Endothelial cell (in vitro differentiated cells): ENCODE data around the gene AMELX. TPM values are rescaled to one million over a fixed set of nuclear protein-coding genes. Genes with fewer than 3 reads are reported as not detected.

ENCODE experiments used
- DNase-seq: peaks from one replicate; pipeline ENCODE4 v3.0.0; 2021; ENCODE audit warnings: low spot score
- H3K27ac Mint-ChIP-seq: one replicate; pipeline ENCODE4 v1.8.0; 2021; ENCODE audit warnings: mixed read lengths, inconsistent platforms; ENCODE audit not compliant: unreplicated experiment
- H3K27me3 Mint-ChIP-seq: one replicate; pipeline ENCODE4 v1.8.0; 2021; ENCODE audit warnings: mild to moderate bottlenecking, moderate library complexity, mixed read lengths, inconsistent platforms; ENCODE audit not compliant: unreplicated experiment
- H3K36me3 Mint-ChIP-seq: one replicate; pipeline ENCODE4 v1.8.0; 2021; ENCODE audit warnings: mild to moderate bottlenecking, low read depth, mixed read lengths, inconsistent platforms; ENCODE audit not compliant: unreplicated experiment
- H3K4me1 Mint-ChIP-seq: one replicate; pipeline ENCODE4 v1.8.0; 2021; ENCODE audit warnings: mild to moderate bottlenecking, mixed read lengths, inconsistent platforms; ENCODE audit not compliant: unreplicated experiment
- H3K4me3 Mint-ChIP-seq: one replicate; pipeline ENCODE4 v1.8.0; 2021; ENCODE audit warnings: mild to moderate bottlenecking, mixed read lengths, inconsistent platforms; ENCODE audit not compliant: unreplicated experiment
- H3K9me3 Mint-ChIP-seq: one replicate; pipeline ENCODE4 v1.8.0; 2021; ENCODE audit warnings: mixed read lengths, inconsistent platforms; ENCODE audit not compliant: unreplicated experiment
- total RNA-seq: library from RNA; stranded (reverse); fragmentation: NEBNext Ultra II Directional; extraction: Animal tissue kit (Norgen Biotek cat#: 25700); gene quantifications from one replicate; pipeline ENCODE4 v1.2.1, GENCODE V29; 2021; ENCODE audit not compliant: unreplicated experiment
- TF ChIP-seq, protein P1 (sequence below): fragments of 200-600 bp; sonication (generic); IDR thresholded peaks from one replicate; pipeline ENCODE4 v1.5.0; 2021; ENCODE audit warnings: antibody characterized with exemption; ENCODE audit not compliant: unreplicated experiment

AMELX gene
- total RNA-seq, 1 donor from 2014 or later = not detected

GRCh38 chrX:11296051-11296450, 2.8 kb downstream of the AMELX start:
- Mint-ChIP-seq H3K4me3 (no peak overlapping the region), H3K9me3 (no peaks in the 10 kb centered on the region), H3K4me1 (no peaks in the 10 kb centered on the region), H3K27me3 (no peaks in the 10 kb centered on the region), H3K36me3 (no peaks in the 10 kb centered on the region), H3K27ac (no peak overlapping the region)
- TF ChIP-seq, protein P1, sequence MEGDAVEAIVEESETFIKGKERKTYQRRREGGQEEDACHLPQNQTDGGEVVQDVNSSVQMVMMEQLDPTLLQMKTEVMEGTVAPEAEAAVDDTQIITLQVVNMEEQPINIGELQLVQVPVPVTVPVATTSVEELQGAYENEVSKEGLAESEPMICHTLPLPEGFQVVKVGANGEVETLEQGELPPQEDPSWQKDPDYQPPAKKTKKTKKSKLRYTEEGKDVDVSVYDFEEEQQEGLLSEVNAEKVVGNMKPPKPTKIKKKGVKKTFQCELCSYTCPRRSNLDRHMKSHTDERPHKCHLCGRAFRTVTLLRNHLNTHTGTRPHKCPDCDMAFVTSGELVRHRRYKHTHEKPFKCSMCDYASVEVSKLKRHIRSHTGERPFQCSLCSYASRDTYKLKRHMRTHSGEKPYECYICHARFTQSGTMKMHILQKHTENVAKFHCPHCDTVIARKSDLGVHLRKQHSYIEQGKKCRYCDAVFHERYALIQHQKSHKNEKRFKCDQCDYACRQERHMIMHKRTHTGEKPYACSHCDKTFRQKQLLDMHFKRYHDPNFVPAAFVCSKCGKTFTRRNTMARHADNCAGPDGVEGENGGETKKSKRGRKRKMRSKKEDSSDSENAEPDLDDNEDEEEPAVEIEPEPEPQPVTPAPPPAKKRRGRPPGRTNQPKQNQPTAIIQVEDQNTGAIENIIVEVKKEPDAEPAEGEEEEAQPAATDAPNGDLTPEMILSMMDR = no peak
- no peak for DNase-seq

- Mint-ChIP-seq H3K4me1 (no peaks in the 10 kb centered on the region), H3K4me3 (no peak overlapping the region), H3K27ac (no peak overlapping the region), H3K9me3 (no peaks in the 10 kb centered on the region), H3K27me3 (no peaks in the 10 kb centered on the region), H3K36me3 (no peaks in the 10 kb centered on the region)
- no peak for DNase-seq
- TF ChIP-seq, protein P1 = no peak
Observed at GRCh38 chrX:11298600-11298999, 5.4 kb downstream of the AMELX start.

GRCh38 chrX:11304829-11305228, 11.6 kb downstream of the AMELX start:
- Mint-ChIP-seq H3K4me3 (no peak overlapping the region), H3K27me3 (no peaks in the 10 kb centered on the region), H3K4me1 (no peaks in the 10 kb centered on the region), H3K27ac (no peak overlapping the region), H3K9me3 (no peaks in the 10 kb centered on the region), H3K36me3 (no peaks in the 10 kb centered on the region)
- TF ChIP-seq, protein P1 = no peak
- no peak for DNase-seq

- H3K4me3 Mint-ChIP-seq = no peak overlapping the region
- H3K36me3 Mint-ChIP-seq = no peaks in the 10 kb centered on the region
- no peaks in the 10 kb centered on the region for H3K27me3 Mint-ChIP-seq
- no peak overlapping the region for H3K27ac Mint-ChIP-seq
- no peak for DNase-seq
- H3K9me3 Mint-ChIP-seq = no peaks in the 10 kb centered on the region
- H3K4me1 Mint-ChIP-seq = no peaks in the 10 kb centered on the region
- TF ChIP-seq, protein P1 = no peak
Observed at GRCh38 chrX:11305641-11306040, 12.4 kb downstream of the AMELX start.

GRCh38 chrX:11309220-11309619, 16.0 kb downstream of the AMELX start:
- H3K27ac Mint-ChIP-seq = no peak overlapping the region
- no peaks in the 10 kb centered on the region for H3K36me3 Mint-ChIP-seq
- no peak for DNase-seq
- no peaks in the 10 kb centered on the region for H3K9me3 Mint-ChIP-seq
- H3K4me1 Mint-ChIP-seq = no peaks in the 10 kb centered on the region
- no peak overlapping the region for H3K4me3 Mint-ChIP-seq
- no peaks in the 10 kb centered on the region for H3K27me3 Mint-ChIP-seq
- TF ChIP-seq, protein P1 = no peak
